OCI-LY3 (cell line): ENCODE results near the gene USP53.

Experiments
- EZH2phosphoT487 ChIP-seq: fragments of 200-600 bp; shearing (Covaris generic); IDR thresholded peaks from 2 replicates; pipeline ENCODE4 v1.6.1; 2018; ENCODE audit warnings: antibody characterized with exemption, mixed run types, low read depth
- TF ChIP-seq, protein P1 (sequence below): fragments of 200-600, 300-600 bp; sonication (generic); IDR thresholded peaks from 2 replicates; pipeline ENCODE4 v1.5.1; 2014; ENCODE audit warnings: antibody characterized with exemption, low read length, low read depth

- TF ChIP-seq, protein P1, sequence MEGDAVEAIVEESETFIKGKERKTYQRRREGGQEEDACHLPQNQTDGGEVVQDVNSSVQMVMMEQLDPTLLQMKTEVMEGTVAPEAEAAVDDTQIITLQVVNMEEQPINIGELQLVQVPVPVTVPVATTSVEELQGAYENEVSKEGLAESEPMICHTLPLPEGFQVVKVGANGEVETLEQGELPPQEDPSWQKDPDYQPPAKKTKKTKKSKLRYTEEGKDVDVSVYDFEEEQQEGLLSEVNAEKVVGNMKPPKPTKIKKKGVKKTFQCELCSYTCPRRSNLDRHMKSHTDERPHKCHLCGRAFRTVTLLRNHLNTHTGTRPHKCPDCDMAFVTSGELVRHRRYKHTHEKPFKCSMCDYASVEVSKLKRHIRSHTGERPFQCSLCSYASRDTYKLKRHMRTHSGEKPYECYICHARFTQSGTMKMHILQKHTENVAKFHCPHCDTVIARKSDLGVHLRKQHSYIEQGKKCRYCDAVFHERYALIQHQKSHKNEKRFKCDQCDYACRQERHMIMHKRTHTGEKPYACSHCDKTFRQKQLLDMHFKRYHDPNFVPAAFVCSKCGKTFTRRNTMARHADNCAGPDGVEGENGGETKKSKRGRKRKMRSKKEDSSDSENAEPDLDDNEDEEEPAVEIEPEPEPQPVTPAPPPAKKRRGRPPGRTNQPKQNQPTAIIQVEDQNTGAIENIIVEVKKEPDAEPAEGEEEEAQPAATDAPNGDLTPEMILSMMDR: no peak
- TF ChIP-seq EZH2phosphoT487: no peak
Measured at GRCh38 chr4:119244344-119244743, 31.8 kb downstream of the USP53 start.
